ENCODE data around the gene MEOX1.

MEOX1 gene

DNA sequence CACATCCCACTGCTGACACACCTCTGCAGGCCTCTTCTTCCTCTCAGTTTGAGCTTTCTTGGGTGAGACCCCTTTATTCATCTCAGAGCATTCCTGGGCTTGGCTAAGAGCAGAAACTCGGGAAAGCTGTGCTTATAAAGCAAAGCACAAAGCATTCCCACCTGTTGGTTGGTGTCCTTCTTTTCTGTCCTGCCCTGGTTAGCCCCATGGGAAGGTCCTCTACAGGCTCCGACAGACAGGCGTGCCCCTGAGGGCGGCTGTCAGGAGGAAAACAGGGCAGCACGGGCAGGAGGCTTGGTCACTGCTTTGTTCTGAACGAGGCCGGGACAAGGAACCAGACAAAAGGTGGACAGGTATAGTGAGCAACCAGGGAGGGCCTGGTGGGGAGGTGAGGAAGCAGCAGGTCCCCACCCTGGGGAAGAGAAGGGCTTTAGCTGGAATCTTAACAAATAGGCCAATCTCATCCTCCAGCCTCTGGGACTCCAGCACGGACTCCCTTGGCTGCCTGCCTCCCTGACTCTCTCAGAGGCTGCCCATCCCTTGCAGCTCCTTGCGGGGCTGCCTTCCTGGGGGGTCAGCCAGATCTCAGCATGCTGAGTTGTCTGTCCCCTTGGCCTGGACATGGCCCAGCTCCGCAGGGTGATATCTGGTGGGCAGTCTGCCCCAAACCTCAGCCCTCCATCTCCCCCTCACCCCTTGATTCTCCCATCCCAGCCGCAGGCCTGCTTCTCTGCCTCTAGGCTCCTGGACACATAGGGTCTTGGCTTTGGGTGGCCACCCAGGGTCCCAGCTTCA lies 1.7 kb downstream of the MEOX1 start:
- H3K9ac ChIP-seq (ENCODE audit: low read depth, low read length, poor library complexity), result no peak overlapping the region
- H2AK5ac ChIP-seq (ENCODE audit: low read depth, low read length), result peak overlapping the region; percentile 100
- H3K36me3 ChIP-seq (replicated peaks in 1 of 2; ENCODE audit: control insufficient read depth in 2 of 2, insufficient read depth in 2 of 2, low read length in 2 of 2), result no peaks in the 10 kb centered on the region
- no peak for DNase-seq (ENCODE audit: low spot score)
- H3K4ac ChIP-seq (ENCODE audit: low read length), result no peak overlapping the region
- no peaks in the 10 kb centered on the region for H3K79me1 ChIP-seq (ENCODE audit: low read depth, low read length)
- peak overlapping the region; percentile 86 for H3K14ac ChIP-seq (ENCODE audit: low read length)
- WGBS, 2 donors (ENCODE audit: extremely low coverage in 2 of 2, insufficient read length in 2 of 2, insufficient replicate concordance in 1 of 2), result no CpG with 5 or more reads among the region's 11 CpGs
- H2BK12ac ChIP-seq (ENCODE audit: low read length), result peak overlapping the region; percentile 24
- peak overlapping the region; percentile 72 for H2BK120ac ChIP-seq (ENCODE audit: low read depth, low read length)
- no peak overlapping the region for H3K23ac ChIP-seq (ENCODE audit: low read depth, low read length, poor library complexity)
- H3K27ac ChIP-seq (replicated peaks; ENCODE audit: low read length), result no peak overlapping the region
- H2BK5ac ChIP-seq (ENCODE audit: low read length), result no peak overlapping the region
- peak overlapping the region; percentile 84 for H3K18ac ChIP-seq (ENCODE audit: low read length)
- H3K4me1 ChIP-seq (ENCODE audit: control insufficient read depth in 2 of 2, insufficient read depth in 1 of 2, low read depth in 1 of 2, low read length in 2 of 2), result peaks cover 7 to 35% of the 10 kb centered on the region in 2 donors
- no peaks in the 10 kb centered on the region for H3K9me3 ChIP-seq (replicated peaks in 1 of 2; ENCODE audit: control insufficient read depth in 2 of 2, insufficient read depth in 1 of 2, low read depth in 1 of 2, low read length in 2 of 2)
- peaks cover 0 to 24% (median 0%) of the 10 kb centered on the region in 3 experiments for H3K27me3 ChIP-seq (ENCODE audit: control insufficient read depth in 3 of 3, insufficient read depth in 3 of 3, low read depth in 1 of 3, low read length in 3 of 3)
- no peak overlapping the region for H3K4me2 ChIP-seq (ENCODE audit: insufficient read depth, low read length, poor library complexity, severe bottlenecking)
- H3K4me3 ChIP-seq (ENCODE audit: low read length in 2 of 2), result no peak overlapping the region
- H4K91ac ChIP-seq (ENCODE audit: low read depth, low read length, poor library complexity), result no peak overlapping the region
- no peak overlapping the region for H2AFZ ChIP-seq (ENCODE audit: low read length)
- H4K8ac ChIP-seq (ENCODE audit: low read depth, low read length), result no peak overlapping the region
- H2BK15ac ChIP-seq (ENCODE audit: low read length), result peak overlapping the region; percentile 69

- Histone ChIP-seq H2BK120ac (ENCODE audit: low read depth, low read length) (no peak overlapping the region), H2BK12ac (ENCODE audit: low read length) (no peak overlapping the region), H3K27ac (replicated peaks; ENCODE audit: low read length) (no peak overlapping the region), H3K27me3 (ENCODE audit: control insufficient read depth in 3 of 3, insufficient read depth in 3 of 3, low read depth in 1 of 3, low read length in 3 of 3) (peaks cover 0 to 24% (median 0%) of the 10 kb centered on the region in 3 experiments), H3K4ac (ENCODE audit: low read length) (no peak overlapping the region), H3K36me3 (replicated peaks in 1 of 2; ENCODE audit: control insufficient read depth in 2 of 2, insufficient read depth in 2 of 2, low read length in 2 of 2) (no peaks in the 10 kb centered on the region), H2BK15ac (ENCODE audit: low read length) (no peak overlapping the region), H3K9me3 (replicated peaks in 1 of 2; ENCODE audit: control insufficient read depth in 2 of 2, insufficient read depth in 1 of 2, low read depth in 1 of 2, low read length in 2 of 2) (no peaks in the 10 kb centered on the region), H2BK5ac (ENCODE audit: low read length) (no peak overlapping the region), H3K4me1 (ENCODE audit: control insufficient read depth in 2 of 2, insufficient read depth in 1 of 2, low read depth in 1 of 2, low read length in 2 of 2) (peaks cover 5 to 35% of the 10 kb centered on the region in 2 donors), H4K8ac (ENCODE audit: low read depth, low read length) (no peak overlapping the region), H2AK5ac (ENCODE audit: low read depth, low read length) (no peak overlapping the region), H3K79me1 (ENCODE audit: low read depth, low read length) (no peaks in the 10 kb centered on the region), H4K91ac (ENCODE audit: low read depth, low read length, poor library complexity) (no peak overlapping the region), H3K14ac (ENCODE audit: low read length) (no peak overlapping the region), H3K4me3 (ENCODE audit: low read length in 2 of 2) (no peak overlapping the region), H3K23ac (ENCODE audit: low read depth, low read length, poor library complexity) (no peak overlapping the region), H3K9ac (ENCODE audit: low read depth, low read length, poor library complexity) (no peak overlapping the region), H2AFZ (ENCODE audit: low read length) (no peak overlapping the region), H3K18ac (ENCODE audit: low read length) (peak overlapping the region; percentile 53), H3K4me2 (ENCODE audit: insufficient read depth, low read length, poor library complexity, severe bottlenecking) (no peak overlapping the region)
- DNase-seq (ENCODE audit: low spot score), result no peak
- no CpG with 5 or more reads among the region's 9 CpGs for WGBS, 2 donors (ENCODE audit: extremely low coverage in 2 of 2, insufficient read length in 2 of 2, insufficient replicate concordance in 1 of 2)
These were observed 2.8 kb downstream of the MEOX1 start for GRCh38 chr17:43658900-43659299.

GRCh38 chr17:43655693-43656255 lies 5.9 kb downstream of the MEOX1 start:
- Histone ChIP-seq H2BK15ac (ENCODE audit: low read length) (no peak overlapping the region), H3K79me1 (ENCODE audit: low read depth, low read length) (no peaks in the 10 kb centered on the region), H4K91ac (ENCODE audit: low read depth, low read length, poor library complexity) (no peak overlapping the region), H3K9me3 (replicated peaks in 1 of 2; ENCODE audit: control insufficient read depth in 2 of 2, insufficient read depth in 1 of 2, low read depth in 1 of 2, low read length in 2 of 2) (no peaks in the 10 kb centered on the region), H3K27ac (replicated peaks; ENCODE audit: low read length) (no peak overlapping the region), H3K14ac (ENCODE audit: low read length) (no peak overlapping the region), H3K4ac (ENCODE audit: low read length) (no peak overlapping the region), H2AK5ac (ENCODE audit: low read depth, low read length) (no peak overlapping the region), H2AFZ (ENCODE audit: low read length) (no peak overlapping the region), H3K4me2 (ENCODE audit: insufficient read depth, low read length, poor library complexity, severe bottlenecking) (no peak overlapping the region), H3K9ac (ENCODE audit: low read depth, low read length, poor library complexity) (no peak overlapping the region), H2BK12ac (ENCODE audit: low read length) (no peak overlapping the region), H3K18ac (ENCODE audit: low read length) (no peak overlapping the region), H2BK5ac (ENCODE audit: low read length) (no peak overlapping the region), H3K23ac (ENCODE audit: low read depth, low read length, poor library complexity) (no peak overlapping the region), H4K8ac (ENCODE audit: low read depth, low read length) (no peak overlapping the region), H3K36me3 (replicated peaks in 1 of 2; ENCODE audit: control insufficient read depth in 2 of 2, insufficient read depth in 2 of 2, low read length in 2 of 2) (no peaks in the 10 kb centered on the region), H2BK120ac (ENCODE audit: low read depth, low read length) (no peak overlapping the region), H3K27me3 (ENCODE audit: control insufficient read depth in 3 of 3, insufficient read depth in 3 of 3, low read depth in 1 of 3, low read length in 3 of 3) (peaks cover 0 to 29% (median 0%) of the 10 kb centered on the region in 3 experiments), H3K4me3 (ENCODE audit: low read length in 2 of 2) (no peak overlapping the region), H3K4me1 (ENCODE audit: control insufficient read depth in 2 of 2, insufficient read depth in 1 of 2, low read depth in 1 of 2, low read length in 2 of 2) (peaks cover 0 to 22% of the 10 kb centered on the region in 2 donors)
- 100% methylated on average over 2 of the region's 5 CpGs; no CpG with 5 or more reads in 1 of the 2 donors for WGBS, 2 donors (ENCODE audit: extremely low coverage in 2 of 2, insufficient read length in 2 of 2, insufficient replicate concordance in 1 of 2)
- no peak for DNase-seq (ENCODE audit: low spot score)

DNA sequence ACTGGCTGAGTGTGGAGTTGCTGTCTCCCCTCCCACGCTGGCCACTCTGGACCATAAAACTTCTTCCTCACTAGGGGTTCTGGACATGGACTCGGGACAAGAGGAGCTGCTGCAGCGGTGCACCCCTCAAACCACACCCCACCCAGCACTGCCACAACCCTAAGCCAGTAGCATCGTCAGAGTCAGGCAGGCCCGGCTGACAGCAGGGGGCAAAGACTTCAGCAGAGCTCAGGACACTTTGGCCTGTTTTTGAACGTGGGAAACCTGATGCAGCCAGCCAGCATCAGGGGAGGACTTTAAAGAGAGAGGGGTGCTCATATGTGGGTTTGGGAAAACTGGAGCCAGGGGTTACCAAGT lies 9.6 kb downstream of the MEOX1 start:
- Histone ChIP-seq H2AFZ (ENCODE audit: low read length) (no peak overlapping the region), H4K91ac (ENCODE audit: low read depth, low read length, poor library complexity) (no peak overlapping the region), H2BK120ac (ENCODE audit: low read depth, low read length) (no peak overlapping the region), H4K8ac (ENCODE audit: low read depth, low read length) (no peak overlapping the region), H3K27me3 (ENCODE audit: control insufficient read depth in 3 of 3, insufficient read depth in 3 of 3, low read depth in 1 of 3, low read length in 3 of 3) (peaks cover 0 to 12% (median 0%) of the 10 kb centered on the region in 3 experiments), H3K9ac (ENCODE audit: low read depth, low read length, poor library complexity) (no peak overlapping the region), H3K4me1 (ENCODE audit: control insufficient read depth in 2 of 2, insufficient read depth in 1 of 2, low read depth in 1 of 2, low read length in 2 of 2) (peaks cover 0 to 7% of the 10 kb centered on the region in 2 donors), H3K79me1 (ENCODE audit: low read depth, low read length) (no peaks in the 10 kb centered on the region), H3K4me3 (ENCODE audit: low read length in 2 of 2) (no peak overlapping the region), H3K36me3 (replicated peaks in 1 of 2; ENCODE audit: control insufficient read depth in 2 of 2, insufficient read depth in 2 of 2, low read length in 2 of 2) (no peaks in the 10 kb centered on the region), H2BK12ac (ENCODE audit: low read length) (no peak overlapping the region), H3K18ac (ENCODE audit: low read length) (peak overlapping the region; percentile 42), H2BK15ac (ENCODE audit: low read length) (no peak overlapping the region), H2AK5ac (ENCODE audit: low read depth, low read length) (no peak overlapping the region), H3K9me3 (replicated peaks in 1 of 2; ENCODE audit: control insufficient read depth in 2 of 2, insufficient read depth in 1 of 2, low read depth in 1 of 2, low read length in 2 of 2) (no peaks in the 10 kb centered on the region), H3K4ac (ENCODE audit: low read length) (no peak overlapping the region), H3K23ac (ENCODE audit: low read depth, low read length, poor library complexity) (no peak overlapping the region), H2BK5ac (ENCODE audit: low read length) (no peak overlapping the region), H3K27ac (replicated peaks; ENCODE audit: low read length) (no peak overlapping the region), H3K14ac (ENCODE audit: low read length) (no peak overlapping the region), H3K4me2 (ENCODE audit: insufficient read depth, low read length, poor library complexity, severe bottlenecking) (no peak overlapping the region)
- no peak for DNase-seq (ENCODE audit: low spot score)
- WGBS, 2 donors (ENCODE audit: extremely low coverage in 2 of 2, insufficient read length in 2 of 2, insufficient replicate concordance in 1 of 2), result no CpG with 5 or more reads among the region's 6 CpGs

Measured in neuronal stem cell (in vitro differentiated cells).